HCT116 (cell line): ENCODE data around the gene UBA6. TPM values are rescaled to one million over a fixed set of nuclear protein-coding genes. Genes with fewer than 3 reads are reported as not detected.

Source experiments
- ATAC-seq: fragments of 200-7000 bp; cut with Tn5 transposase; 2 replicates; pipeline ENCODE4 v1.9.1; 2020; ENCODE audit warnings: mild to moderate bottlenecking, moderate library complexity
- BruUV-seq: library from RNA; stranded (reverse); fragments of 400-500 nt; replicated peaks from 2 replicates; lab custom pipeline; 2021; lab: Mats Ljungman, UMichigan
- CTCF ChIA-PET: fragments of 300-600 bp; sonication (Branson Sonifier 250); formaldehyde crosslinking; loops from one replicate; lab custom pipeline; 2021; ENCODE audit warnings: antibody characterized with exemption; lab: Charles Lee
- POLR2A ChIA-PET: fragments of 300-600, 350-600 bp; sonication (Branson Sonifier 250); formaldehyde crosslinking; loops from one replicate; lab custom pipeline; 2021; ENCODE audit warnings: antibody characterized with exemption; lab: Charles Lee
- RAD21 ChIA-PET, 2 experiments: fragments of 300-600 bp; sonication (Branson Sonifier 250); formaldehyde crosslinking; loops; one replicate each; lab custom pipeline; 2023; ENCODE audit warnings: low total read pairs in 2 of 2; ENCODE audit not compliant: uncharacterized antibody in 2 of 2, unreplicated experiment in 2 of 2, low non-redundant PET in 1 of 2; lab: Charles Lee
- DNase-seq: peaks from one replicate; pipeline ENCODE4 v3.0.0-alpha.2; 2010; ENCODE audit warnings: low read depth, low spot score
- H2AFZ ChIP-seq: fragments of 200-600 bp; shearing (Covaris generic), sonication (generic); 2 replicates; pipeline ENCODE4 v1.6.1; 2017; ENCODE audit warnings: low read depth, mixed run types, mixed read lengths, antibody characterized with exemption, low read length; ENCODE audit not compliant: poor library complexity, severe bottlenecking
- H3K27ac ChIP-seq: 2 replicates; pipeline ENCODE4 v1.5.1; 2012; ENCODE audit warnings: low read depth, low read length
- H3K27me3 ChIP-seq: fragments of 200-600 bp; sonication (generic); 2 replicates; pipeline ENCODE4 v1.6.1; 2016; ENCODE audit warnings: mixed run types, low read length, mixed read lengths; ENCODE audit not compliant: insufficient read depth
- H3K36me3 ChIP-seq, 2 experiments: fragments of 200-500 bp in 1 of 2; fragments of 200-600 bp in 1 of 2; sonication (Bioruptor generic) in 1 of 2; sonication (generic) in 1 of 2; 2 replicates each; pipeline versions ENCODE4 v1.5.1 to v1.6.1; 2014 to 2016; ENCODE audit warnings: low read length in 2 of 2, inconsistent platforms in 1 of 2, mixed read lengths in 1 of 2, mixed run types in 1 of 2; ENCODE audit not compliant: insufficient read depth in 2 of 2, control insufficient read depth in 1 of 2
- H3K4me1 ChIP-seq, 2 experiments: fragments of 200-600 bp in 1 of 2; sonication (generic) in 1 of 2; 2 replicates each; pipeline versions ENCODE4 v1.5.1 to v1.6.1; 2012 to 2017; ENCODE audit warnings: low read length in 2 of 2, inconsistent platforms in 1 of 2, mild to moderate bottlenecking in 1 of 2, mixed read lengths in 1 of 2, mixed run types in 1 of 2, moderate library complexity in 1 of 2; ENCODE audit not compliant: insufficient read depth in 2 of 2, control insufficient read depth in 1 of 2
- H3K4me2 ChIP-seq: fragments of 200-600 bp; sonication (generic); 2 replicates; pipeline ENCODE4 v1.6.1; 2017; ENCODE audit warnings: mixed run types, low read length, mixed read lengths
- H3K4me3 ChIP-seq, 2 experiments: fragments of 200-600 bp in 1 of 2; sonication (generic) in 1 of 2; replicated peaks in 1 of 2; 2 replicates each; pipeline ENCODE4 v1.5.1; 2011 to 2016; ENCODE audit warnings: low read length in 2 of 2, control low read depth in 1 of 2, low read depth in 1 of 2, mild to moderate bottlenecking in 1 of 2, mixed read lengths in 1 of 2, mixed run types in 1 of 2
- H3K79me2 ChIP-seq: fragments of 200-600 bp; sonication (generic); 2 replicates; pipeline ENCODE4 v1.6.1; 2017; ENCODE audit warnings: mild to moderate bottlenecking, mixed run types, low read length, moderate library complexity, mixed read lengths; ENCODE audit not compliant: insufficient read depth
- H3K9ac ChIP-seq: fragments of 200-600 bp; sonication (generic); 2 replicates; pipeline ENCODE4 v1.6.1; 2016; ENCODE audit warnings: low read length, mixed read lengths
- H3K9me2 ChIP-seq: fragments of 200-600 bp; sonication (generic), shearing (Covaris generic); 2 replicates; pipeline ENCODE4 v1.6.1; 2017; ENCODE audit warnings: mixed run types, mild to moderate bottlenecking, moderate library complexity; ENCODE audit not compliant: insufficient read depth
- H3K9me3 ChIP-seq, 2 experiments: fragments of 200-500 bp in 1 of 2; fragments of 200-600 bp in 1 of 2; sonication (Bioruptor generic) in 1 of 2; sonication (generic) in 1 of 2; 2 replicates each; pipeline ENCODE4 v1.6.1; 2014 to 2017; ENCODE audit warnings: low read length in 2 of 2, mixed read lengths in 2 of 2, inconsistent platforms in 1 of 2, low read depth in 1 of 2, mild to moderate bottlenecking in 1 of 2, mixed run types in 1 of 2, moderate library complexity in 1 of 2; ENCODE audit not compliant: control insufficient read depth in 1 of 2, insufficient read depth in 1 of 2
- H4K20me1 ChIP-seq: fragments of 200-600 bp; sonication (generic), shearing (Covaris generic); 2 replicates; pipeline ENCODE4 v1.6.1; 2017; ENCODE audit warnings: mixed run types, mild to moderate bottlenecking, moderate library complexity; ENCODE audit not compliant: insufficient read depth
- CBX3 ChIP-seq: IDR thresholded peaks from 2 replicates; pipeline ENCODE4 v1.6.1; 2012; ENCODE audit warnings: low read depth
- POLR2A ChIP-seq: IDR thresholded peaks from 2 replicates; pipeline ENCODE4 v1.7.0; 2011; ENCODE audit warnings: borderline replicate concordance; ENCODE audit not compliant: insufficient read depth, insufficient read length; ENCODE audit errors: extremely low read depth
- RAD21 ChIP-seq: IDR thresholded peaks from 2 replicates; pipeline ENCODE4 v1.6.1; 2012; ENCODE audit warnings: low read depth, mild to moderate bottlenecking
- SIN3A ChIP-seq: IDR thresholded peaks from 2 replicates; pipeline ENCODE4 v1.6.1; 2012; ENCODE audit warnings: low read depth
- intact Hi-C: fragments of 100-400 bp; cut with micrococcal nuclease; formaldehyde crosslinking; loops from 2 replicates; pipeline ENCODE4 v1.10.0; 2022
- total RNA-seq: library from RNA; stranded (reverse); gene quantifications from one replicate; pipeline ENCODE4 v1.2.1, GENCODE V29; 2021; ENCODE audit not compliant: unreplicated experiment
- TF ChIP-seq, protein P1 (sequence below): IDR thresholded peaks from 2 replicates; pipeline ENCODE4 v1.6.1; 2012
- TF ChIP-seq, protein P2 (sequence below): IDR thresholded peaks from 2 replicates; pipeline ENCODE4 v1.6.1; 2012; ENCODE audit warnings: low read depth

The UBA6 gene
- total RNA-seq, 1 experiment from 2014 or later, result 98.9 TPM

DNA sequence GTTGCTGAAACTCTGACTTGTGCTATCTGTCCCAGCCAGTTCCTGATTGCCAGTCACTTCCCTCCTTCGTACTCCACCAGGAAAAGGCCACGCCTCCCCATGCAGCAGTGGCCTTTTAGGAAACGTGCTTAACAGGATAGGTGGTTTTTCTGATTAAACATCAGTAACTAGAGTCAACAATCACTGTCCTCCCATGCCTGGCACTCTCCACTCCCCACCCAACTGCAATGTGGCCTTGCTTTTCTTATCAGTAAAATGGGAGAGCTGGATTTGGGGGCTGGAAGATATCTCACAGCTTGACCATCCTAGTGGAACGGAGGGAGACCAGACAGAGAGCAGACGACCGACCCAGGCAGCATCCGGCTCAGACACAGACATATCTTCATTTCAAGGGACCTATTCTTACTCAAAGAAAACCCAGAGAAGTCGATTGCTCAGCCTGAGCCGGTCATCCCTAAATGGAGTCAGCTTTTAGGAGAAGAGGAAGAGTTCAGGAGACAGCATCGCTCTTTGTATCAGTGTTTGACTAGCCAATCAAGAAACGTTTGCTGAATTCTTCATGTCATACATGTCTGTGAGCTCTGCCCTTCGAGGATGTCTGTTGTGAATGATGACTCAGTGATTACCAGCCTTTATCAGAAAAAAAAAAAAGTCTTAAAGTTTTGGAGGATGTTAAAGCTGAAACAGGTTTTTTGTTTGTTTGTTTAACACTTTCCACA, 12.7 kb upstream of the UBA6 start:
- Histone ChIP-seq H3K36me3 (no peaks in the 10 kb centered on the region), H3K4me1 (peaks cover 0 to 30% of the 10 kb centered on the region in 2 experiments; a peak in 2 of 4 replicates), H3K9me3 (no peaks in the 10 kb centered on the region), H3K4me3 (no peak overlapping the region), H3K9me2 (no peaks in the 10 kb centered on the region), H3K79me2 (peaks cover 19% of the 10 kb centered on the region), H3K27me3 (no peaks in the 10 kb centered on the region), H3K4me2 (peak overlapping the region; percentile 23), H4K20me1 (no peaks in the 10 kb centered on the region), H3K27ac (no peak overlapping the region), H3K9ac (no peak overlapping the region), H2AFZ (no peak overlapping the region)
- CTCF ChIA-PET, result interaction anchor here (1.0 kb wide), 1 partner anchor 13 kb away, joined by 3 read pairs; the partner anchor contains the start of gene UBA6
- TF ChIP-seq, protein P1, sequence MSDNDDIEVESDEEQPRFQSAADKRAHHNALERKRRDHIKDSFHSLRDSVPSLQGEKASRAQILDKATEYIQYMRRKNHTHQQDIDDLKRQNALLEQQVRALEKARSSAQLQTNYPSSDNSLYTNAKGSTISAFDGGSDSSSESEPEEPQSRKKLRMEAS, result no peak
- TF ChIP-seq, protein P2, sequence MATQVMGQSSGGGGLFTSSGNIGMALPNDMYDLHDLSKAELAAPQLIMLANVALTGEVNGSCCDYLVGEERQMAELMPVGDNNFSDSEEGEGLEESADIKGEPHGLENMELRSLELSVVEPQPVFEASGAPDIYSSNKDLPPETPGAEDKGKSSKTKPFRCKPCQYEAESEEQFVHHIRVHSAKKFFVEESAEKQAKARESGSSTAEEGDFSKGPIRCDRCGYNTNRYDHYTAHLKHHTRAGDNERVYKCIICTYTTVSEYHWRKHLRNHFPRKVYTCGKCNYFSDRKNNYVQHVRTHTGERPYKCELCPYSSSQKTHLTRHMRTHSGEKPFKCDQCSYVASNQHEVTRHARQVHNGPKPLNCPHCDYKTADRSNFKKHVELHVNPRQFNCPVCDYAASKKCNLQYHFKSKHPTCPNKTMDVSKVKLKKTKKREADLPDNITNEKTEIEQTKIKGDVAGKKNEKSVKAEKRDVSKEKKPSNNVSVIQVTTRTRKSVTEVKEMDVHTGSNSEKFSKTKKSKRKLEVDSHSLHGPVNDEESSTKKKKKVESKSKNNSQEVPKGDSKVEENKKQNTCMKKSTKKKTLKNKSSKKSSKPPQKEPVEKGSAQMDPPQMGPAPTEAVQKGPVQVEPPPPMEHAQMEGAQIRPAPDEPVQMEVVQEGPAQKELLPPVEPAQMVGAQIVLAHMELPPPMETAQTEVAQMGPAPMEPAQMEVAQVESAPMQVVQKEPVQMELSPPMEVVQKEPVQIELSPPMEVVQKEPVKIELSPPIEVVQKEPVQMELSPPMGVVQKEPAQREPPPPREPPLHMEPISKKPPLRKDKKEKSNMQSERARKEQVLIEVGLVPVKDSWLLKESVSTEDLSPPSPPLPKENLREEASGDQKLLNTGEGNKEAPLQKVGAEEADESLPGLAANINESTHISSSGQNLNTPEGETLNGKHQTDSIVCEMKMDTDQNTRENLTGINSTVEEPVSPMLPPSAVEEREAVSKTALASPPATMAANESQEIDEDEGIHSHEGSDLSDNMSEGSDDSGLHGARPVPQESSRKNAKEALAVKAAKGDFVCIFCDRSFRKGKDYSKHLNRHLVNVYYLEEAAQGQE, result no peak
- TF ChIP-seq CBX3, result no peak
- no peak for TF ChIP-seq RAD21
- no peak for TF ChIP-seq SIN3A
- TF ChIP-seq POLR2A, result no peak
- RAD21 ChIA-PET, result no interaction called here
- DNase-seq (no peak), ATAC-seq (no peak)
- BruUV-seq, result no TSS peak
- intact Hi-C loops, result no loop called here
- POLR2A ChIA-PET, result interaction anchor here (3.6 kb wide), 1 partner anchor 12 kb away, joined by 12 read pairs; the partner anchor contains the start of gene UBA6
